HG02763 (cell line): ENCODE measurements around the gene RALGDS.

Experiments used
- ATAC-seq: cut with Tn5 transposase; IDR thresholded peaks from one replicate; pipeline ENCODE4 v1.9.1; 2021; ENCODE audit warnings: mild to moderate bottlenecking, moderate library complexity; ENCODE audit not compliant: unreplicated experiment

RALGDS gene

DNA sequence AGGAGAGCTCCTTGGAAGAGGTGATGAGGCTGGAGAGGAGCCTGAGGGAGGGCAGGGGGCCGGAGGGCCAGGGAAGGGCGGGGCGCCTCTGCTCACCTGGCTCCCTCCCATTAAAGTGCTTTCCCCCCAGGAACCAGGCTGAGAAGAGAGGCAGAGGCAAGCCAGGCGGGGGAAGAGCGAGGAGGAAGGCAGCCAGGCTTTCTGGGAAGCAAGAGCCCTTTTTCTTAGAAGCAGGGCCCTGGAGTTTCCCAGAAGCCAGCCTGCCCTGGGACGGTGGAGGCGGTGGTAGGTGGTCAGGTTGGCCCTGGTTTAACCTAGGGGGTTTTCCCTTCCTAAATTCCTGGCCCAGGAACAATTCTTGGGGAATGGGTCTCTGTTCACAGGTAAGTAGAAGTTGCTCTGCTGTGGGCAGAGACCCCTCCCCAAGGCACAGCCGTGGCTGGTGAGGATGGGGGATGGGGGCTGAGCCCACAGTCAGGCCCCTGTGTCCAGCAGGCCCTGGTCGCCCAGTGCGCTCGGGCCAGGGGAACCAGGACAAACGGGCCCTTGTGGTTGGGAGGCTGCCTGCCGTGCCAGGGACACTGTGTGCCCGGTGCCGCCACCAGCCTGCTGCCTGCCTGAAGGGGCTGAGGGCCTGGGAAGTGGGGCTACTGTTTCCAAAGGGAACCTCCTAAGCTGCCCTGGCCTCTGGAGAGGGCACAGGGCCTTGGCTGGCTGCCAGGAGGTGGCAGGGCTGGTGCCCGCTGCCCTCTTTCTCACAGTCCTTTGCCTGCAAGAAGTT lies 16.6 kb upstream of the RALGDS start:
- ATAC-seq: no peak

DNA sequence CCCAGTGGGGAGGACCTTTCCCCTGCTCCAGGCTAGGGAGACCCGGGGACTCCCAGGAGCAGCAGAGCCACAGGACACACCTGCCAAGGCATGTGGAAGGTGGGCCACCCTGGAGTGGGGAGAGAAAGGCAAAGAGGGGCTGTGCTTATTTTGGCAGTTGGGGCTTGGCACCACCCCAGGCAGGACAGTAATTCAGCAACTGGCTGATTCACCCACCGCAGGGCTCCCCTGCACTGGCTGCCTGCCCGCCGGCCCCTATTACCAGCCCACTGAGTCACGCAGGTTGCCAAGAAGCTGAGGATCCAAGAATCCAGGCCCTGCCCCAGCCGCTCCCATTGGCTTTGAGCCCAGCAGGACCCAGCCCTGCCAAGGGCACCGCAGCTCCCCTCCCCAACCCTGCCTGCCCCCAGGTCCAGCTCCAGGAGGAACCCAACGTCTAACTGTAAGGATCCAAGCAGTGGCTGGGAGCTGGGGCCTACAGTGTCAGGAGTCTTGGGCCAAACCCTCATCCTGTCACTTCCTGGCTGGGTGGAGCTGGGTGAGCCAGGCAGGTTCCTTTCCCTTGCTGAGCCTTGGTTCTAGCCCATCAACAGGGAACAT lies 14.2 kb upstream of the RALGDS start:
- ATAC-seq: no peak

DNA sequence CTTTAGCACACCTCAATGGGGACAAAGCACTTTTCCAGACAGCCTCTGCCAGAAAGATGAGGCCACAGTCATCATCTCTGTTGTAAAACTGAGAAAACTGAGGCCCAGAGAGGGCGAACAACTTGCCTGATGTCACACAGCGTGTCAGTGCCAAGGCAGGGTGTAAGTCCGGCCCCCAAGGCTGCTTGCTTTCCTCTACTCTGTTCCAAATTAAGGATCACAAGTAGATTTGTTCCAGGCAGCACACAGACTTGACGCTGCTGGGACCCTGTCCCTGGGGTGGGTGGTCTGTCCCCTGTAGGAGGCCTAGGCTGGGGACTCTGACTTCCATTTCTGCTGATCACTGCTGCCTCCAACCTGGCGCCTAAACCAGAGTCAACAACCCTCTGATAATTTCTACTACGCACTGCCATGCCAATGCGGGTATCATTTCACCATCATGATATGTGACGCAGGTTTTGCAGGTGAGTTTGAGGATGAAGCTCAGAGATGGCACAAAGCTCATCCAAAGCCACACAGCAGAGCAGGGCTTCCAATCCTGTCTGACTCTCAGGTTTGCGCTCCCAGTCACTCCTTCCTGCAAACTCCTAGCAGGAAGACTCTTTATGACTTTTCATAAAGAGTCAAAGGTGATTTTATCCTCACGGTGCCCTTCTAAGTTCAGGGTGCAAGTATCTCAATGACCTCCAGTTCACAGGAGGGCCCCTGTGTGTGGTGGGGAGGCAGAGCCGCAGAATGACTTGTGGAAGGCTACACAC lies 13.5 kb upstream of the RALGDS start:
- ATAC-seq: no peak

DNA sequence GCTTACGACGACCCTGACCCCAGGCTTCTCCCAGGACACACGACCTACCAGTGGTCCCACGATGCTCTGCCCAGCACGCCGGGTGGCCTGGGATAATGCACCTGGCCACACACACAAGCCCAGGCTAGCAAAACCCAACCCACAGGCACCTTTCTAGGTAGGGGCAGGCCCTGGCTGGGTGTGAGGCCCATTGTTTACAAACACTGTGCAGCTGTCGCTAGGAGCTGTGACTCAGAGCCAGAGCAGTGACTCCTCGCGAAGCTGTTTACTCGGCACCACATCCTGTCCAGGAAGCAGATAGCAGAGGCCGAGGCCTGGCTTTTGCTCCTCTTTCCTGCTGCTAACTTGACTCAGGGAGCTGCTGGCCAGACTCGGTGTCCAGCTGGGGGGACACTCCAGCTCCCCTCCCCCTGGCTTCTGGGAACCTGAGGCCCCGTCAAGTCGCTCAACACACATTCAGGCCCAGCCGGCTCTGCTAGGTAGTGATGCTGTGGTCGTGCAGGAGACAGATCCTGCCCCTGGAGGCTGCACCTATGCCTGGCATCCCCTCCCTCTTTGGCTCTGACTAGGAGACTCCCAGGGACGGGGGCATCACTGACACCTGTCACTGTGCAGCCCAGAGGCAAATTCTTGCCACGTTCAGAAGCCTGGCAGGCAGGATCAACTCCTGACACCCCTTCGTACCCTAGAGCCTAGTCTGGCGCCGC lies 12.8 kb upstream of the RALGDS start:
- ATAC-seq: peak; percentile 88

DNA sequence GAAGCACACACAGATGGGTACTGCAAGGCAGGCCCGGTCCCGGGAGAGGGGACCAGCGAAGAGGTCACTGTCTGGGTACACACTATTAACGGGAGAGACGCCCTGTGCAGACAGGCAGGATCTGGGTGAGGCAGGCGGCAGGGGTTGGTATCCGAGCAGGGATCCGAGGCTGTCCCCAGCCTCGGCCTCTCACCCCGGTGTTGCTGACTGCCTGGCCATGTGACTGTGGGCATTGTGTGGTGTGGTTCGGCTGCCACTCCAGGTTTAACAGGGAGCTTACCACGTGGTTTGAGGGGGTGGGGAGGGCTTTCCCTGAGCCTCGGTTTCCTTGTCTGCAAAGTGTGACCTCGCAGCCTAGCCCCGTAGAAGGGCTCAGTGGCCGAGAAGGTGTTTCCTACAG lies 11.1 kb upstream of the RALGDS start:
- no peak for ATAC-seq

DNA sequence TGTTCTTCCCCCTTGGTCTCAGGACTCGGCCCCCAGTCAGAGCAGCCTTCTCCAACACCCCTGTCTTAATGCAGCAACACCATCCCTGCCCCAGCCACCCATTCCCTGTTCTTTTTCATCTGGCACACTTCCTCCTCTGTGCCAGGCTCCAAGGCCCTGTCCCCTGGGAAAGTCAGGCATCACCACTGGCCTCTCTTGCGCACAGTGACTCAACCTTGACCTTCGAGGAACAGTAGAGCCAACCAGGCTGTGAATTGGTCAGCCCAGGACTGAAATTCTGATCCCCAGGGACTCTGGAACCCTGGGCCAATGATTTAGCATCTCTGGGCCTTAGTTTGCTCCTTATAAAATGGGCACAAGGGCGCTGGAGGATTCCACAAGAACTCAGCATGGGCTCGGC lies 10.5 kb upstream of the RALGDS start:
- no peak for ATAC-seq

DNA sequence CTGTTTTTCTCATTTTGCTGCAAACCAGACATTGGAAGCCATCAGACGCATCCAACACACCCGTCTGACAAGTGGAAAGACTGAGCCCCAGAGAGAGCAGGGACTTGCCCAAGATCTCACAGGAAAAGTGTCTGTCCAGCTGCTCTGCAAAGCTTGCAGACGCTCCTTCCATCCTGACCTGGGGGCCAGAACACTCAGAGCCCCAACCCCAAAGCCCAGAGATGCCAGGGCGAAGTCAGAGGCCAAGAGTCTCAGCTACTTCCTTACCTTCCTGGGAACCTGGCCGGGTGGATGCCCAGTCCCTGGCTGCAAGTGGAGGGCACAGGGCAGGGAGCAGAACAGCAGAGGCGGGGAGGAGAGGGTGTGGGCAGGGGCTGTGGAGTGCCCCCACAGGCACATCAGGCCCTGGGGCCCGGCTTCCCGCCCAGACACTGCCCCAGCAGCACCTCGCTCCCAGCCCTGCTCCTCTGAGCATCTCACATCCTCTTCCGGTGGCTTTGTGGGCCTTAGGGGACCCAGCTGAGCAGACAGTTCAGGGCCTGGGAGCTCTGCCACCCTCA lies 9.7 kb upstream of the RALGDS start:
- no peak for ATAC-seq

DNA sequence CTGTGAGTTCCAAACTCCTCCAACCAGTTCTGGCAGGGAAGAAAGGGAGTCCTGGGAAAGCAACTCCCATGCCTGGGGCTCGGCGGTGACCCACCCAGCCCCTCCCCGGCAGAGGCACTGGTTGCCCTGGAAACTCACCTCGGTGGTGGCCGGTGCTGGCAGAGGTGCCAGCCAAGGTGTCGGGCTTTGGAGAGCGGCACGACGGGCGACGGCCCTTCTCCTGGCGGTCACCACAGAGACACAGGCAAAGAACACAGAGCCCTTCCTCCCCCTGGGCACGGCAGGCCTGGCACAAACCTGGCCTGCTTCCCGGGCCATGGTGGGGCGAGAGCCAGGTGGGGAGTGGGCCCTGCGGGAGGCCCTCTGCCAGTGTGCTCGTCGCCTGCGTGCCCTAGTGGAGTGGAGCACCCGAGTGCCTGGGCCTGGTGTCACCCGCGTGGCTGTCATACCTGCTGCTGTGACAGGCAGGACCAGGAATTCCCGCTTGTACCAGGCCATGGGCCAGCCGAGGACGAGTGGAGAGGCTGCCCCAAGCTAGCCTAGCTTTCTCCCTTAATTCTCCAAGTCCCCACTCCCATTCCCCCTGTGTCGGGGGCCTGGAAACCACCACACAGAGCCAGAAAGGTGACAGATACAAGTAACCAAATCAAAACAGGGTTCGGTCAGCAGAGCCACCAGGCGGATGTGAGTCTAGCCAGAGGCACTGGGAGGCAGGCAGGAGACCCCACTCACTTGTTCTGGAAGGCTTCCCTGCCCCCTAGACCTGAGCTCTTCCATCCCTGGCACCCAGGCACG lies 8.2 kb upstream of the RALGDS start:
- no peak for ATAC-seq

DNA sequence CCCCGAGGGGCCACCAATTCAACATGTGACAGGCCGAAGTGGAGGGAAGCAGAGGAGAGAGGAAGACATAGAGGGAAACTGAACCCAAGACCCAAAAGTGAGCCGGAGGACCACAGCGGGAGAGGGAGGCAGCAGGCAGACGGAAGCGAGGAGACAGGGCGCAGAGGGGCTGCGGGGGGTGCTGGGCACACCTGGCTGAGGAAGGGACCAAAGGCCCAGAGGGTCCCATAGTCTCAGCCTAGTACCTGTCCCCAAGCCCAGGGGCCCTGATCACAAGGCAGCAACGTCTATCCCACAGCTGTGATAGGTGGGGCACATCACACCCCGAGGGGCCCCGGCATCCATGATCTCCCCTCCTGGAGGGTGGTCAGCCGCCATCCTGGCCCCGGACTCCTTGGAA lies 7.1 kb upstream of the RALGDS start:
- ATAC-seq: no peak

DNA sequence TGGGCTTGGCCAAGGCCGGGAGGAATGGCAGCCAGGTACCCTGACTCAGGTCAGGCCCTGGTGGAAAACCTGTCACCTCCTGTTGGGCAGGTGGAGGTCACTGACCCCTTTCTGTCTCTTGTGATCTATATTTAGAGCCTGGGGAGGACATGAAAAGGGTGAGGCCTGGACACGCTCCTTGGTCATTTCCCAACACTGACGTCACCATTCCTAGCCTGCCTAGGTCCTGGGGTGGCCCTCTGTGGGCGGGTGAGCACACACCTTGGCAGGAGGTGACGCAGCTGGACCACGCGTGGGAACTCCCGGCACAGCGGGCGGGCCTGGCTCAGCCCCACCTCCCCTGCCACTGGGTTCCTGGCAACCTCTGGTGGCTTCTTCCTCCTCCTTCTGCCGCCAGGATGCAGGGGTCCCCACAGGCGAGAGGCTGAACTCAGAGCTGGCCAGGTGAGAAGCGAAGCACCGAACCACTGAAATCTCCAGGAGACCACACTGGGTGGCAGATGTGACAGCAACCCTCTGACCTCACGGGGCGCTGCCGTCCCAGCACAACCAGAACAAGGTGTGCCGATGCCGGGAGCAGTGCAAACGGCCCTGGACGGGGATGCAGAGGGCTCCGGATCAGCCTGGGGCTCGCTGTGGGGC lies 6.4 kb upstream of the RALGDS start:
- no peak for ATAC-seq

DNA sequence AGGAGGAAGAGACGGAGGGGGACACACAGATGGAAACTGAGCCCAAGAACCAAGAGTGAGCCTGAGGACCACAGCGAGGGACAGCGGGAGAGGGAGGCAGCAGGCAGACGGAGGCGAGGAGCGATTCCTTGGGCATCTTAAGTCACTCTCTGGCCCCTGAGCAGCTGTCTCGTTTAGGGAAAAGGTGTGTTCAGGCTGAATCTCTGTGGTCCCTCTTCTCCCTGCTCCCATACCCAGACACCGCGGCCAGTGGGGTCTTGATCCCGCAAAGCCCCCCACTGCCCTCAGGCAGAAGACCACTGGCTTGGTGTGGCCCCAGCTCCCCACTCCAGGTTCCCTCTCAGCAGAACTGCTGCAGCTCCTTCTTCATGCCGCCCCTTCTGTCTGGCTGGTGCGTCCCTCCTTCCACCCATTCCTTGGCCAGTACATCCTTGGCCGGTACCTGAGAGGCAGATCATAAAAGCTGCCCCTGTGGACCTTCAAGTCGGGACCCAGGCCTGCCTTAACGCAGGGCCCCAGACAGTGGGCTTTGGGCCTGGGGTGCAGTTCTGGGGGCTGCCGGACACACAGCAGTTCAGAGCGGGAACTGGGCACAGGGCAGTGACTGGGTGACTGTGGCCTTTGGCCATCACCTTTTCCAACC lies 5.8 kb upstream of the RALGDS start:
- ATAC-seq: no peak

DNA sequence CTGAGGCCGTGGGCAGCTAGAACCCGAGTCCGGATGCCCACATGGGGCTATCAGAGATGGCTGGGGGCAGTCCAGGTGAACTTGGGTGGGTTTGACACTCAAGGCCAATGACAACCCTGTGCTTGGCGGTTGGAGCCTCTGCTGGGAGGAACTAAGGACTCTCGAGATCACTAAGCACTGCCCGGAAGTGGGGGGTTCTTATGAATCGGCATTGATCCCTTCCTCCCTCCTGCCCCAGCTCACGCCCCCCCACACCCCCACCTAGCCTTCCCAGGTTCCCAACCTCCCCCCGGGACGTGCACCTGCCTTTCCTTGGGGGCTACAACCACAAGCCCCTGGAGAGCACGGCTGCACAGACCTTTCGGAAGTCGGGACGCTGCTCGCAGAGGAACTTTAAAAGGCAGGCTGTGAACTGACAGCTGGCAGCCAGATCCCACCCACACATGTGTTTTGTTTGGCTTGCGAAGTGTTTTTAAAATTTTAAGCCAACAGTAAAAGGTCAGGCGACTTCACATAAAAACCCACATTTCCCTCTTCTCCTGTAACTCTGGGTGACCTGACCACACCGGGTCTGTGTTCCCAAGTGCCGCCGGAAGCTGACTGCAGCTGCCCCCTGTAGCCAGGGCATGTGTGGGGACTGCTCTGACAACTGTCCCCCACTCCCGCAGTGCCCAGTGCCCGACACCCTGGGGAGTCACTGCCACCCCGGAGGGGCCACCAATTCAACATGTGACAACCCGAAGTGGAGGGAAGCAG lies 5.1 kb upstream of the RALGDS start:
- ATAC-seq: no peak

DNA sequence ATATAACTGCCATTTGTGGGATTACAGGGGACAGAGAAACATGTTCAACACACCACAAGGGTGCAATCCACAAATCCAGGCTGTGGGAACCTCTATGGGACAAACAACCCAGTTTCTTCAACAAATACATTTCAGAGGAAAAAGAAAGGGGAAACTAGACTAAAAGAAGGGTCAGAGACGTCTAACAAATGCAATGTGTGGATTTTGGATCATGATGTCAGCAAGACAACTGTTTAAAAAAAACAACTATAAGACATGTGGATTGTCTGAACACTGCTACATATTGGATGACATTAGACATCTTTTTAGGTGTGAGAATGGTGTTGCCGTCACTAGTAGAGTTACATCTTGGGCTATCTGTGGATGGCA lies 3.9 kb upstream of the RALGDS start:
- ATAC-seq: no peak

DNA sequence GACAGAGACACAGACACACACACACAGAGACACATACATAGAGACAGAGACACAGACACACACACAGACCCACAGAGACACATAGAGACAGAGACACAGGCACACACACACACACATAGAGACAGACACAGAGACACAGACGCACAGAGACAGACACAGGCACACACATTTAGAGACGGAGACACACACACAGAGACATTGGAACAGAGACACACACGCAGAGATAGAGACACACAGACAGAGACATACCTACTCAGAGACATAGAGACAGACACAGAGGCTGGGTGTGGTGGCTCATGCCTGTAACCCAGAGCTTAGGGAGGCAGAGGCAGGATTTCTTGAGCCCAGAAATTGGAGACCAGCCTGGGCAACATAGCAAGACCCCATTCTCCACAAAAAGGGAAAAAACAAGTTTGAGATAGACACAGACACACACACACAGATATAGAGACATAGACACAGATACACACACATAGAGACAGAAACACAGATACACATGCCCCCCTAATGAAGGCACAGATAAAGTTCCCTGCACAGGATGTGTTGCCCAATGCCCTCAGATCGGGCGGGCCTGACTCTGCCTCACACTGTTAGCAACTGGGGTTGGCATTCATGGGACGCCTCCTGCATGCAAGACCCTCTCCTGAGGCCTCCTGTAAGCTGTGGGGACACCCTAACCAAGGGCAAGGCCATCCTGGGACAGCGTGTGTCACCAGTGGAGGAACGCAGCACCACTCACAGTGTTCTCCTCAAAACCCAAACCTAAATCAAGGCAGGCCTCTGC lies 3.3 kb upstream of the RALGDS start:
- no peak for ATAC-seq

DNA sequence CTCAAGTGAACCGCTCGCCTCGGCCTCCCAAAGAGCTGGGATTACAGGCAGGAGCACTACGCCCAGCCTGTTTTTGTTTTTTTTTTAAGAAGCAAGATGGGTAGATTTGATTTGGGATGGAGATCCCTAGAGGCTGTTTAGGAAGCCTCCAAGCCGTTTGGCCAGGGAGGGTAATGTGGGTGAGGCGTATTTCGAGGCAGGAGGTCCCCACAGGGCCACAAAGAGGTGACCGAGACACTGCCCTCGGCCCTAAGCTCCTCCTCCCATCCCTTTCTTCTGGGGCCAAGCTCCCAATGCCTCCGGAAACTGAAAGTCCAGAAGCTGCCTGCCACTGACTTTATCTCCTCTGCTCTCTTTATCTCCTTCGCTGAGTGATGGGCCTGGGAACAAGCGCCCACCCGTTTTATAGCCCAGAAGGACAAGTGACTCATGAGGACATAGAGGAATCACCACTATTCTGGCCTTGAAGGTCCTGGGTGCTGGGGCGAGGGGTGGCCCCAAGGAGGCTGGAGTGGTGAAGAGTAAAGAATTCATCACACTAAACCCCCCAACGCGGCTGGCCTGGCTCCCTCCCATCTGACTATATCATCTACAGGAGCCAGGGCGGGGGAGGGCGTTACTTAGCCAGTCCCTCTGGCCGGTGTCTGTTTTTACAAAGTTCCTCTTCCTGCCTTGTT lies 2.0 kb upstream of the RALGDS start:
- no peak for ATAC-seq

DNA sequence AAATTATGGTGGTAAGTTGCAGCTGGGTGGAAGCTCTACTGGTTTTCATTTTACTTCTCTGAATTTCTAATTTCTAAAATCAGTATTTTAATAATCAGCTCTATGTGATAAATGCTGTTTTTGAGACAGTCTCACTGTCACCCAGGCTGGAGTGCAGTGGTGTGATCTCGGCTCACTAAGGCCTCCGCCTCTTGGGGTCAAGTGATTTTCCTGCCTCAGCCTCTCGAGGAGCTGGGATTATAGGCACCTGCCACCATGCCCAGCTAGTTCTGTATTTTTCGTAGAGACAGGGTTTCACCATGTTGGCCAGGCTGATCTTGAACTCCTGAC lies 1.5 kb upstream of the RALGDS start:
- no peak for ATAC-seq

DNA sequence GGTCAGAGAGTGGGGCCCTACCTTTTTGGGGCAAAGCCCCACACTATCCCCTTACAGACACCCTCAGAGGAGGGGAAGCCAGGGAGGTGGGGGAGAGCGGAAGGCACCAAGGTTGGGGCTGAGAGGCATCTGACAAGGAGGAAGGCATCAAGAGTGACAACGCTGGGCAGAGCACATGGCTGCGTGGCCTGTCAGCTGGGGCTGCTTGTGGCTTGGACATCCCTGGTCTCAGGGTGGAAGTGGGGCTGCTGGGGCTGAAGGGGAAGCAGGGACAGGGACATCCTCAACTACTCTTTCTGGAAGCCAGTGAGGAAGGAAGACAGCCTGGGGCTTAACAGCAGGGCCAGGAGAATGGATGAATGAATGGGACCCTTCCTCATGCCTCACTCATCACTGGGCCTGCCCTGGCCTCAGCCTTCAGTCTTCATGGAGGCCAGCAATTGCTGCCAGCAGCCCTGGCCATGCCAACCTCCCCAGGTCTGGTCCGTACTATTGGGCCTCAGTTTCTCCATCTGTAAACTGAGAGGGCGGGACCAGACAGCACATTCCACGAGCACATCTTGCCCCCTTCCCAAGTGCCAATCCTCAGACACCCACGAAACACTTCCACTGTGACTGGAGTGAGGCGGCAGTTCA lies 993 bp upstream of the RALGDS start:
- no peak for ATAC-seq
